Mononuclear cell (primary cell): ENCODE results near the gene CTU1. TPM values are rescaled to one million over a fixed set of nuclear protein-coding genes. Genes with fewer than 3 reads are reported as not detected.

ENCODE experiments used
- H3K27me3 ChIP-seq: 2 replicates; pipeline ENCODE4 v1.6.0; 2011; ENCODE audit warnings: low read length, control low read depth; ENCODE audit not compliant: insufficient read depth
- H3K4me1 ChIP-seq: 2 replicates; pipeline ENCODE4 v1.5.1; 2011; ENCODE audit warnings: mild to moderate bottlenecking, low read length, control low read depth; ENCODE audit not compliant: insufficient read depth
- H3K4me3 ChIP-seq: 2 replicates; pipeline ENCODE4 v1.5.1; 2011; ENCODE audit warnings: mild to moderate bottlenecking, low read length, moderate library complexity
- H3K9me3 ChIP-seq: 2 replicates; pipeline ENCODE4 v1.5.1; 2011; ENCODE audit warnings: low read depth, mild to moderate bottlenecking, control low read depth, low read length
- total RNA-seq: library from RNA; depleted of rRNA; stranded (reverse); fragments of >200 nt; gene quantifications from one replicate; pipeline ENCODE4 v1.2.3, GENCODE V29; 2012

CTU1 gene
- total RNA-seq, 1 donor, result 1.9 TPM

DNA sequence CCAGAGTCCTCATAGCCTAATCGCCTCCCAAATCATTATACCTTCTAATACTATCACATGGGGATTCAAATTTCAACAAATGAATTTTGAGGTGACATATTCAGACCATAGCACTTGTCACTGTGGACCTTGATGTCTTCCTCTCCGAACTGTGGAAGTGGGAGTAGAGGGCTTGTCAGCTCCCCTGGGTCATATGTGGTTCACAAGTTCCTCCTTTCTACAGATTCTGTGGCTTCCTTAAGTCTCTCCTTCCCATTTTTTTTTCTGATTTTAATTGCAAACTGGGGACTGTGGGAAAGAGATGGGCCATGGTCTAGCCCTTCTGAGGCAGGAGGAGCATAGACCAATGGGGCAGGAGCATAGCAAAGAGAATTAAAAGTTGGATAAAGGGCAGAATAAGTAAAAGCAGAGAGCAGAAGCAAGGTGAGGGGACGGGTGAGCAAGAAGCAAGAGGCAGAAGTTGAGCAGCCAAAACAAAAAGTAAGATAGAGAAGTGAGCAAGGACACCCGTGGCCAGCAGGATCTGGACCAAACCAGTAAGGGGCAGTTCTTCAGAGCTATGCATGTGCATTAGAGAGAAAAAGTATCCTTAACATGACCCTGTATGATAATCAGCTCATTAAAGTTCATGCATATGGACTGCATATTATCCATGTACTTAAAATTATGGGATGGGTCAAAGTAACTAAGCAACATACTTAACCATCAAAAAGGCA, 31.2 kb upstream of the CTU1 start:
- no peak overlapping the region for H3K4me3 ChIP-seq
- peaks cover 100% of the 10 kb centered on the region for H3K4me1 ChIP-seq
- H3K27me3 ChIP-seq, result no peaks in the 10 kb centered on the region
- H3K9me3 ChIP-seq, result peaks cover 4% of the 10 kb centered on the region

DNA sequence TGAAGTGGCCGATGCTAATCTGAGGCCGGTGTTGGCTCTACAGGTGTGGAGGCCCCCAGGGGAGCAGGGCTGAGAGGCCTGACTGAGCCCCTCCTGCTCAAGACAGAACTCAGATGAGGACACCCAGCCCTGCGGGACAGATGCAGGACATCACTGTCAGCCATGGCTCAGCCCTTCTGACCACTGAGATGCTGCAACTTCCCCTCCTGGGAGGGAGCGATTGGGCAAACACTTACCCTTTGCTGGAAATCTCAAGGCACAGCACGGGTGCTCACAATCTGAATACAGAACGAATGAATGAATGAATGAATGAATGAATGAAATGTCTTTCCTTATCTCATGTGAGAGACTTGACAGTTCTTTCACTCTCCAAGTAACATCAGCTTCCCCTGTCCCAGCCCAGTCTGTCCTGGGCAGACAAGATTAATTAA, 30.4 kb upstream of the CTU1 start:
- Histone ChIP-seq H3K4me3 (no peak overlapping the region), H3K4me1 (peaks cover 98% of the 10 kb centered on the region), H3K9me3 (peaks cover 4% of the 10 kb centered on the region), H3K27me3 (no peaks in the 10 kb centered on the region)

DNA sequence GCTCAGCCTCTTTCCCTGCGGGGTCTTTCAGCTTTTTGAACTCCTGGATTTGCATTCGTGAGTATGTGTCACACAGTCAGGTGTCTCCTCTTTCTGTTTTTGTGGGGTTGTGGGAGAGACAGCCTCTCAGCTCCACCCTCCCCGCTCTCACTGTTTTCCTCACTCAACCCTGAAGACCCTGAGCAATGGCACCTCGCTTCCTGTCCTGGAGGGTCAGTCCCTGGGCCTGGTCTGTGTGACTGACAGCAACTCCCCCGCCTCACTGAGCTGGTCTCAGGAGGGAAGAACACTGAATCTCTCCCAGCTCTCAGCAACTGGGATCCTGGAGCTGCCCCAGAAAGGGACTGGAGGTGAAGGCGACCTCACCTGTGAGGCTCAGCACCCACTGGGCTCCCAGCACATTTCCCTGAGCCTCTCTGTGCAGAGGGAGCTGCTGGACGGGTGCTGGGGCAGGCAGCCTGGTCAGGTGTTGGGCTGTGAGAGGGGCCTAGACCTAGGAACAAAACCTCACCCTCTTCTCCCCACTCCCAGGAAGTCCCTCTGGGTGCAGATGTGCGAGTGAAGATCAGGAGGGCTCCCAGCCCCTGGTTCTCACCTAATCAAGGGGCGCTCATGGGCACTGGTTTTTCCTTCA, 29.7 kb upstream of the CTU1 start:
- Histone ChIP-seq H3K9me3 (peaks cover 4% of the 10 kb centered on the region), H3K27me3 (no peaks in the 10 kb centered on the region), H3K4me1 (peaks cover 97% of the 10 kb centered on the region), H3K4me3 (no peak overlapping the region)

DNA sequence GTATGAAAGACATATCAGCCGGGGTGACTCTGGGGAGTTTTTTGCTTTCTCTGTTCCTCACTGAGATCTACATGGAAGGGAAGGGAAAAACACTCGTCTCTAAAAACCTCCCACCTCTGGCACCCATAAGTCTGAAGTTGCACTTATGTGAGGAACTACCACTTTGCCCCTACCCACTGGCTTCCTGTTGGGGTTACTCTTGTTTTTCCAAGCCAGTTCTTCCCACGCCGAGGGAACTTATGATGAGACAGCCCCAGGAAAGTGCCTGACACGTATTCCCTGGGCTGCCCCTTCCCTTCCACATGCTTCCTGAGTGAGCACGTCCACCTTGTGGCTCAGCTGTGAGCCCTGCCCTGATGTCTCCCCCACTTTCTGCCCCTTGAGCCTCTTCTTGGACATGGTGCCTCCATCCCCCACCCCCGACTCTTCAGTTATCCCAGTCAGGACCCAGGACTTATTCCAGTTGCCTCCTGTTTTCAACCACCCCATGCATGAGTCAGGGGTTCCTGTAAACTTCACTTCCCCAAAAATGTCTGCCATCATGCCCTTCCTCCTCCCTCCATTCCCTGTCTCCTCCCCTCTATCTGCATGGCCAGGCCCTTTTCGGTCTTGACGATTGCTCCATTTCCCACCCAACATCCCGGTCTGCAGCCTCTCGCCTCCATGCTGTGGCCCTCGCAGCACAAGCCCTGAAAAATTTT, 28.8 kb upstream of the CTU1 start:
- Histone ChIP-seq H3K9me3 (peaks cover 4% of the 10 kb centered on the region), H3K4me1 (peaks cover 95% of the 10 kb centered on the region), H3K4me3 (no peak overlapping the region), H3K27me3 (no peaks in the 10 kb centered on the region)

DNA sequence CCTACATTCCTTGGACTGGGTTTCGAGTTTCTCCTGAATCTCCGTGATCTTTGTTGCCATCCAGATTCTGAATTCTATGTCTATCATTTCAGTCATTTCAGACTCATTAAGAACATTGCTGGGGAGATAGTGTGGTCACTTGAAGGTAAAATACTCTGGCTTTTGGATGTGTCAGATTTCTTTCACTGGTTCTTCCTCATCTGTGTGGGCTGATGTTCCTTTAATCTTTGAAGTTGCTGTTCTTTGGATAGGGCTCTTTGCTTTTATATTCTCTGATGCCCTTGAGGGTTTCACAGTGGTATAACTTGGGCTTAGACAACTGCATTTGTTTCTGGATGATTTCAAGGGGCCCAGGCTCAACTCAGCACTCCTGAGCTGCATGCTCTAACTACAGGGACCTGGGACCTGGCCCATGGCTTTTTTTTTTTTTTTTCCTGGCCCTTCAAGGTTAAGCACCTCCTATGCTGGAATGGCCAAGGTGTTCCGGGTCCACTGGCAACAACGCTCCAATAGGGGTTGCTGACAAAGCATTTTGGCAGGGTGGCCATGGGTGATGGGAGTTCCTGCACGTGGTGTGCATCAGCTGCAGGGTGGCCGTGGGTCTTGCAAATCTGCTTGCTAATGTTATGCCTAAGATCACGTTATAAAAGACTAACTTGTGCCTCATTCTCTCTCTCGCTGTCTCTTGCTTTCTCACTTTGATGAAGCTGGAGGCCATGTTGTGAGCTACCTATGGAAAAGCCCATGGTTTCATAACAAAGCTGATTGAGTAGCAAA, 28.0 kb upstream of the CTU1 start:
- peaks cover 94% of the 10 kb centered on the region for H3K4me1 ChIP-seq
- no peak overlapping the region for H3K4me3 ChIP-seq
- no peaks in the 10 kb centered on the region for H3K27me3 ChIP-seq
- peaks cover 4% of the 10 kb centered on the region for H3K9me3 ChIP-seq

DNA sequence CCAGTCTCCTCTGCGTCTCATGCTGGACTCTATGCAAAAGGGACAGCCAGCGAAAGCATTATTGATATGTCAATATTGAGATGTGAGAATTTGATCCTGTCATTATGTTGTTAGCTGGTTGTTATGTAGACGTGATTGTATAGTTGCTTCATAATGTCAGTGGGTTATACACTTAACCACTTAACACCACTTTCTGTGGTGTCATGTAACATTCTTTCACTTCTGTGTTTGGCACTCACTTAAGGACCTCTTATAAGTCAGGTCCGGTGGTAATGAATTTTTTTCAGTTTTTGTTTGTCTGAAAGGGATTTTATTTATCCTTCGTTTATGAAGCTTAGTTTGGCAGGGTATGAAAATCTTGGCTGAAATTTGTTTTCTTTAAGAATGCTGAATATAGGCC, 26.8 kb upstream of the CTU1 start:
- Histone ChIP-seq H3K27me3 (no peaks in the 10 kb centered on the region), H3K4me1 (peaks cover 94% of the 10 kb centered on the region), H3K4me3 (no peak overlapping the region), H3K9me3 (peaks cover 4% of the 10 kb centered on the region)

DNA sequence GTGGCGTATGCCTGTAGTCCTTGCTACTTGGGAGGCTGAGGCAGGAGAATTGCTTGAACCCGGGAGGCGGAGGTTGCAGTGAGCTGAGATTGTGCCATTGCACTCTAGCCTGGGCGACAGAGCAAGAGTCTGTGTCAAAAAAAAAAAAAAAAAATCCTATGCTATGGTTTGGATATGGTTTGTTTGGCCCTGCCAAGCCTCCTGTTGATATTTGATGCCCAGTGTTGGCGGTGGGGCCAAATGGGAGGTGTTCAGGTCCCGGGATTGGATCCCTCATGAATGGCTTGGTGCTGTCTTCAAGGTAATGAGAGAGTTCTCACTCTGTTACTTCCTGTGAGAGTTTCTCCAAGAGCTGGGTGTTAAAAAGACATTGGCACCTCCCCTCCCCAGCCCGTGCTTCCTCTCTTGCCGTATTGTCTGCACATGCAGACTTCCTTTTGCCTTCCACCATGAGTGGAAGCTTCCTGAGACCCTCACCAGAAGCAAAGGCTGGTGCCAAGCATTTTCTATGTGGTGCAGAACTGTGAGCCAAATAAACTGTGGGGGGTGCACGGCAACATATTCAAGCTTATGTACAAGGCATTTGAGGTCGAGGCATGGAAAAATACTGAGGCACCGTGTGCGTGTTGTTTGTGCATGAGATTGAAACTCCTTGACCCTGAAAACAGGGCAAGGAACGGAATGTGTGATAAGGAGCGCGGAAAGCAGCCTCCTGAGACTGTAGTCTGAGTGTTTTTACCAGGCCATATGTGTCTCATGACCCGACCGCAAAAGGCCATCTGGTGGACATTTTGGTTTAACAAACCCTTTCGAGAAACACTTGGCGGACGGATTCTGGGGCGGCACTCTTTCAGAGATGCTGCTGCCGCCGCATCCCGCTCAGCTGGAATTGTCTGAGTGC, 23.8 kb upstream of the CTU1 start:
- Histone ChIP-seq H3K4me1 (peaks cover 94% of the 10 kb centered on the region), H3K4me3 (no peak overlapping the region), H3K9me3 (peaks cover 4% of the 10 kb centered on the region), H3K27me3 (no peaks in the 10 kb centered on the region)

DNA sequence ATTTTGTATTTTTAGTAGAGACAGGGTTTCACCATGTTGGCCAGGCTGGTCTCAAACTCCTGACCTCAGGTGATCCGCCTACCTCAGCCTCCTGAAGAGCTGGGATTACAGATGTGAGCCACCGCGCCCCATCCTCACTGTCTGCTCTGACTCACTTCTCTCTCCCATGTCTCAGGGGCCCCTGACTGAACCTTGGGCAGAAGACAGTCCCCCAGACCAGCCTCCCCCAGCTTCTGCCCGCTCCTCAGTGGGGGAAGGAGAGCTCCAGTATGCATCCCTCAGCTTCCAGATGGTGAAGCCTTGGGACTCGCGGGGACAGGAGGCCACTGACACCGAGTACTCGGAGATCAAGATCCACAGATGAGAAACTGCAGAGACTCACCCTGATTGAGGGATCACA, 21.5 kb upstream of the CTU1 start:
- H3K4me3 ChIP-seq, result no peak overlapping the region
- H3K27me3 ChIP-seq, result no peaks in the 10 kb centered on the region
- peaks cover 85% of the 10 kb centered on the region for H3K4me1 ChIP-seq
- H3K9me3 ChIP-seq, result no peaks in the 10 kb centered on the region

DNA sequence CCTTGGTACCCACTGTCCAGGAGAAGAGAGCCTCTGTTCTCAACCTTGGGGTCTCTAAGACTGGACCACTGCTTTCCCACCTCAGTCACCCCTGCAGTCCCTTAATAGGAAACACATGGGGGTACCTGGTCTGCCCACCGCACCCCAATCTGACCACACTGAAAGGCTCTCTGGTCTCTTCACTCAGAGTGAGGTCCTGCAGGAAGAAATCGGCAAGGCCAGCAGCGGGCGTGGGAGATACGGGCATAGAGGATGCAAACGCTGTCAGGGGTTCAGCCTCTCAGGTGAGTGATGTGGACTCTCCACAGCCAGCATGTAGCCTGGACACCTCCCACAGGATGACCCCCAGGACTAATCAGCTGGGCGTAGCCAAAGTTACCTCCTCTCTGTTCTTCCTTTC, 20.0 kb upstream of the CTU1 start:
- Histone ChIP-seq H3K9me3 (no peaks in the 10 kb centered on the region), H3K4me1 (peaks cover 87% of the 10 kb centered on the region), H3K4me3 (peak overlapping the region; percentile 53), H3K27me3 (no peaks in the 10 kb centered on the region)

DNA sequence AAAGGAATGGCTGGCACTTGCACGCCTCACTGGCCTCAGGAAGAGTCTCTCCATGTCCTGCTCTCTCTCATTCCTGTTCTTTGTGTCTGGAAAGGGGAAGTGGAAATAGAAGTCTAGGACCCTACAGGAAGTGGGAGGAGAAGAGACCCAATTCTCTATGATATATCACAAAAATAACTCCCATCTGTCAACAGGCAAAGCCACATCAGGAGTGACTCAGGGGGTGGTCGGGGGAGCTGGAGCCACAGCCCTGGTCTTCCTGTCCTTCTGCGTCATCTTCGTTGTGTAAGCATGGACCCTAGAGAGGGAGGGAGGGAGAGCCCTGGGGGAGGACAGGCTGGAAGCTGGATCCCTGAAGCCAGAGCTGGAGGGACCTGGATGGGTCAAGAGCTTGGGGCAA, 19.5 kb upstream of the CTU1 start:
- Histone ChIP-seq H3K4me1 (peaks cover 89% of the 10 kb centered on the region), H3K27me3 (no peaks in the 10 kb centered on the region), H3K4me3 (peak overlapping the region; percentile 53), H3K9me3 (no peaks in the 10 kb centered on the region)

DNA sequence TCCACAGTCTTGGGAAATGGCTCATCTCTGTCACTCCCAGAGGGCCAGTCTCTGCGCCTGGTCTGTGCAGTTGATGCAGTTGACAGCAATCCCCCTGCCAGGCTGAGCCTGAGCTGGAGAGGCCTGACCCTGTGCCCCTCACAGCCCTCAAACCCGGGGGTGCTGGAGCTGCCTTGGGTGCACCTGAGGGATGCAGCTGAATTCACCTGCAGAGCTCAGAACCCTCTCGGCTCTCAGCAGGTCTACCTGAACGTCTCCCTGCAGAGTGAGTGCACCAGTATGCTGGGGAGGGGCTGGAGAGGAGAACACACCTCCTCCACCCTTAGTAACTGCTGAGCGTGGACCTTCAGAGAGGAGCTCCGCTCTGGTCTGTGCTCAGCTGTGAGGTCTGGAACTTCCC, 18.8 kb upstream of the CTU1 start:
- H3K27me3 ChIP-seq, result no peaks in the 10 kb centered on the region
- peaks cover 90% of the 10 kb centered on the region for H3K4me1 ChIP-seq
- H3K4me3 ChIP-seq, result peak overlapping the region; percentile 53
- no peaks in the 10 kb centered on the region for H3K9me3 ChIP-seq

DNA sequence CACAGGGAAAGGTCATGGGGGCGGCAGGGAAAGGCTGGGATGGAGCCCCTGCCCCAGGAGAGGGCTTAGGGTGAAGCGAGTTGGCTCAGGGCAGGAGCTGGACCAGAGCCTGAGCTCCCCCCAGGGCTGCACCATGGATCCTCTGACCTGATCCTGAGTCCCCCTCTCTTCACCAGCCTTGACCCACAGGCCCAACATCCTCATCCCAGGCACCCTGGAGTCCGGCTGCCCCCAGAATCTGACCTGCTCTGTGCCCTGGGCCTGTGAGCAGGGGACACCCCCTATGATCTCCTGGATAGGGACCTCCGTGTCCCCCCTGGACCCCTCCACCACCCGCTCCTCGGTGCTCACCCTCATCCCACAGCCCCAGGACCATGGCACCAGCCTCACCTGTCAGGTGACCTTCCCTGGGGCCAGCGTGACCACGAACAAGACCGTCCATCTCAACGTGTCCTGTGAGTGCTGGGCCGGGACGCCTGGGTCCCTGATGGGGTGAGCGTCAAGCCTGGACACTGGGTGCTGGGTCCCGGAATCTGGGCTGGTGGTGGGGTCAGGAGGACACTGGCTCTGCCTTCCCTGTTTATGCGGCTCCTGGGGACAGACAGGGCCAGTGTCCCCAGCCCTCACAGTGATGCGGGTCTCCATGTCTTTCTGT, 17.3 kb upstream of the CTU1 start:
- Histone ChIP-seq H3K9me3 (no peaks in the 10 kb centered on the region), H3K4me1 (peaks cover 91% of the 10 kb centered on the region), H3K4me3 (peak overlapping the region; percentile 53), H3K27me3 (no peaks in the 10 kb centered on the region)

DNA sequence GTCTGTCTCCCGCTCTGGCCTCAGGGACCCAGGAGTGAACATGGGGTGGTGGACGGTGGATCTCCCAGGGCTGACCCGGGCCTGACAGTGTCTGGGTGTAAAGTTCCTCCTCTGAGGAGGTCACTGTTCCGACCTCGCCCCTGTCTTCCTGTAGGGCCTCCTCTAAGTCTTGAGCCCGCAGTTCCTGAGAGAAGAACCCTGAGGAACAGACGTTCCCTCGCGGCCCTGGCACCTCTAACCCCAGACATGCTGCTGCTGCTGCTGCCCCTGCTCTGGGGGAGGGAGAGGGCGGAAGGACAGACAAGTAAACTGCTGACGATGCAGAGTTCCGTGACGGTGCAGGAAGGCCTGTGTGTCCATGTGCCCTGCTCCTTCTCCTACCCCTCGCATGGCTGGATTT, 16.5 kb upstream of the CTU1 start, which contains the start of gene SIGLEC9:
SIGLEC9 (plus strand) TSS at position 178 of the 400 bp plus-strand sequence; CDS start at position 247, 69 bp downstream.
- peak within 1 kb of the TSS; percentile 53 for H3K4me3 ChIP-seq
- no peaks in the 10 kb centered on the region for H3K27me3 ChIP-seq
- no peaks in the 10 kb centered on the region for H3K9me3 ChIP-seq
- peaks cover 91% of the 10 kb centered on the region for H3K4me1 ChIP-seq

DNA sequence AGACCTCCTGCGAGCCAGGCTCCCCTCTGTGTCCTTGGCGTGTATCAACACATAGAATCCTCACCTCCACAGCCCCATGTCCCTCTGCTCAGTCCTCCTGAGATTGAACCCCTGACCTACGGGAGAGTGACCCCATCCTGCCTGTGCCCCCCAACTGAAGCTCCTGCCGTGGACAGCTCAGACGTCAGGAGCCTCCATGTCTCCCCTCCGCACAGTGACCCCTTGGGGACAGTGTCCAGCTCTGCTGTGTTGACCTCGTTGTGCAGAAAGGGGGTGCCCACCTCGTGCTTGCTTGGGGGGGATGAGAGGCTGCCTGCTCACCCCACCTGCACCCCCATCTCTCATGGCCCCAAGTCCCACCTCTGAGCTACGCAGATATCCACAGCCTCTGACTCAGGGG, 16.0 kb upstream of the CTU1 start:
- H3K4me1 ChIP-seq, result peaks cover 91% of the 10 kb centered on the region

More for the DNA sequence above, 16.0 kb upstream of the CTU1 start:
- H3K4me3 ChIP-seq, result no peak overlapping the region
- no peaks in the 10 kb centered on the region for H3K9me3 ChIP-seq
- no peaks in the 10 kb centered on the region for H3K27me3 ChIP-seq
